GM19351 (cell line): Measurements from ENCODE around the gene OR51E1.

Source experiments
- ATAC-seq: cut with Tn5 transposase; IDR thresholded peaks from one replicate; pipeline ENCODE4 v1.9.1; 2021; ENCODE audit warnings: mild to moderate bottlenecking, moderate library complexity; ENCODE audit not compliant: unreplicated experiment

Gene OR51E1

GRCh38 chr11:4643682-4644081 lies at the start of gene OR51E1:
TSS of gene OR51E1 (plus strand) at chr11:4643982. CDS start at chr11:4652527, 8,545 bp downstream.
- ATAC-seq: no peak

DNA sequence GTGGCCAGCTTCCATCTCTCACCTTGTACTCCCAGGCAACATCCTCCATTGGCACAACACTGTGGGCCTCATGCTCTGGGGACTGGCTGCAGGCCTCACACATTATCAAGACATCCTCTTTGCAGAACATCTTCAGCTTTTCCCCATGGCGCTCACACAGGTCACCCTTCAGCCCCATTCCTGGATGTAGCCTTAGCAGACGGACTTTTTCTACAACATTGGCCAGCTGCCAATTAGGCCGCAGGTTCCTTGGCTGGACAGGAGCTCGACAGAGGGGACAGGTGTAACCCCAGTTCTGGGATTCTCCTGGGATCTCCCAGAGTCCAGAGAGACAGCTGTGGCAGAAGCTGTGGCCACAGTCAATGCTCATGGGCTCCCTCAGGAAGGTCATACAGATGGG lies 38.7 kb upstream of the OR51E1 start:
- ATAC-seq: no peak

DNA sequence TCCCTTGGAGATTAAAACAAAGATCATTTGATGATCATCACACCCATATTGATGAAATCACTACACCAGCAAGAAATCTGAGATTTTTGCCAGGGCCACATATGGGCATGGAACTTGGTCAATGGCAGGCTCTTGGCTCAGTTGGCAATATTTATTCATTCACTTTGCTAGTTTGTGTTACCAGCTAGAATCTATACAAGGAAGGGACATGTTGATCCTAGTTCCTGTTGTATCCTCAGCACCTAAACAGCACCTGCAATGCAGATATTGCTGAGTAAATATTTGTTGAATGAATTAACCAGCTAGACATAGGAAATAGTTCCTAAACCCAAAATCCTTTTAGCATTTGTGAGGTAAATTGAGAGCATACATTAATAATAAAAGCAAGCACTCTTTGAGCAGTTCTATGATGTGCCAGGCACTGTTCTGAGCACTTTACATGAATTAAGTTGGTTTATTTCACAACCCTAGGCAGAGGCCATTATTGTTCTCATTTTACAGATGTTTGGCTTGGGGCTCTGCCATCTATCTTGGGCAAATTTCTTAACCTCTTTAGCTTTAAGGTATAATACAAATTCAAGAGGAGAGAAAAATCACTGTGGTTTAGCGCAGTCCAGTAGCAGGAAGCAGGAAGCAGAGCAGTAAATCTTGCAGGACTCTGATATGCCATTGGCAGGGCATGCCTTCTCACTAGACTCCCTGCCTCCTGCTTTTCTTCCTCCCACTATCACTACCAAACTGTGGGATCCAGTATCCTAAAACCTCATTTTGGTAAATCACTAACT lies 37.4 kb upstream of the OR51E1 start:
- no peak for ATAC-seq

DNA sequence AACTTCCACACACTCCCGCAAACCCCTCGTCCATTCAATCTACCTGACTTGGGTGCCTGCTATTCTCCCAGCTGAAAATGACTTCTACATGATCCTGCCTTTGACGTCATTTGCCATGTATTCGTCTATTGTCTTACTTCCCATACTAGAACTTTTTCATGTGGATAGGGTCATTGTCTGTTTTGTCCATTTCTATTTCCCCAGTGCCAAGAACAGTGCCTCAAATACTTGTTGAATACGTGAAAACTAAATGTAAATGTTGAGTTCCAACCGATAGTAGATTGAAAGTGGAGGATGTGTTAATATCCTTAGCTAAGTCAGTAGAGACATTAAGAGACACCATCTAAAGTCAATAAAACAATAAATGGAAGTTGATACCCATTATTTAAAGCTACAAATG lies 36.7 kb upstream of the OR51E1 start:
- ATAC-seq: no peak

DNA sequence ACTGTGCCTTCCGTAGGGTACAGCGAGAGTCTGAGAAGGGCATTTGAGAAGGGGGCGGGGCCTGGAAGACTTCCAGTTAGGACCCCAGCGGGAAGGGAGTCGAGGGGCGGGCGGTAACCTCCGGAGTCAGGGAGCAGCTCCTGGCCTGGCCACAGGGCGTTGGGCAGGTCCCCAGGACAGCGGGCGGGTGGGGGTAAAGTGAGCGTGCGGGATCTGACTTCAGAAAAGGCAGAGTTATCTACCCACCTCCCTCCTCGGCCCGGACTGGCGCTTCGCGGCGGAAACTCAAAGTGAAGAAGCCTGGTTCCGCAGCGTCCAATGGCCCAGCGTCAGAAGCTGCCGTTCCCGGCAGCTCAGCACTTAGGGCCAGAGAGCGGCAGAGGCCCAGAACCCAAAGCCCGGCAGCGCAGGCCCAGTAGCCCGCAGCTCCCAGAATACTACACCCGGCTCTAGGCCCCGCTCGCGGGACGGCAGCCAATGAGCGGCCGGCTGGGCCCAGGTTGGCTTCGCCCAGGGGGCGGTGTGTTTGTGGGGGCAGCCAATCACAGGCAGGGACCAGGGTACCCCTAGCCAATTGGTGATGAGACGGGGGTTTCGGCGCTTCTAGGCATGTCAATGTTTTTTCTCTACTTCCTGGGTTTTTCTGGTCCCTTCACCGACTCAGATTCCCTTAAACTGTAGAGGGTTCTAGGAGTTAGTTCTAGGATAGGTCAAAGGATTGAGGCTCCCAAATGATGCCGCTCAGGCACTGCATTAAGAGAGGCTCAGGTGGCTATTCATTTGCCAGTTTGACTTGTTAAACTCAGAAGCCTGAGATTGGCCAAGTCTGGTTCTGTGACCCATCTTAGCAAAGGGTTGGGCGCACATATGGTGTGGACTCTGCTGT lies 35.8 kb upstream of the OR51E1 start, which contains the start of gene TRIM68:
Gene TRIM68 (minus strand): TSS at position 451 of the 886 bp plus-strand sequence. CDS start 2,727 bp downstream, outside the sequence.
- ATAC-seq: peak; percentile 99

DNA sequence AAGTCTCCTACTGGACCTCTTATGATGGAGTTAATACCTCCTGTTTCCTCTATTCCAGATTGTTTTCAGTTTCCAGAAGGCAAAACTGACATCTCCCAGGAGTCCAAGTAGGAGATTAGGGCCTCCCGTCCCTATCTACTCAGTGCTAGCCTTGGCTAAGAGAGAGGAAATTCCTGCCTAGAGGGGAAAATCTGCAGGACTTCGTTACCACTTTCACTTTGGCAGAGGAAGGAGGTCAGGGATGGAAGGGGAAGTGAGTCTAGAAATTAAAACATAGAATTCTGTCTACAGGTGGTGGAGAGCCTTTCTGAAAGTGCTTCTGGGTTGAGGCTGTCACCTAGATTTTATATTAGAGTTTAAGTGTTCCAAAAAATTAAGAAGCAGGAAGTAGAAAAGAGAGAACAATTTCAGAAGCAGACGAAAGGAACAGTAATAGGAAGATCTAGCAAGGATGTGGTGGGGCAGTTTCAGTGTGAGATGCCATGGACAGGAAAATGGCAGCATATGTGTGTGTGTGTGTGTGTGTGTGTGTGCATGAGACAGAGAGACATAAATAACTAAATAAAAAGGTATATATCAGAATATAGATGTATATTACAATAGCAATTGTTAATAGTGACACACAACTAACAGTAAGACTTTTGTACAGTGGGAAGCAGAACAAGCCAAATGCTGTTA lies 33.4 kb upstream of the OR51E1 start:
- ATAC-seq: no peak

DNA sequence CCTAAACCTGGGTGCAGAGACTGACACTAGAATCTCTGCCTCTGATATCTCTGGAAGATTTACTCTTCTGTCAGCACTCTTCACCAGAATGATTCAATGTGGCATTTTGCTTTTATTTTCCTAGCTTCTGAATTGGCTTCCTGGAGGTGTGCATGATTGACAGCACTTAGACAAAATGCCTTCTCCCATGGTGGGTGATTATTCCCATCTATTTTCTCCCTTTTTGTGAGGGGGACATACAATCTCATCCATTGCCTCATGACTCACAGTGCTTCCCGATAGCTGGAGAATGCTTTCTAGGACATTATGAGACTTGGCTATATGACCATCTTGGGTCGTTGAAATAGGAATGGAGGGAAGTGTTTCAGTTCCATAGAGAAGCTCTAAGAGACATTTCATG lies 31.8 kb upstream of the OR51E1 start:
- ATAC-seq: no peak

DNA sequence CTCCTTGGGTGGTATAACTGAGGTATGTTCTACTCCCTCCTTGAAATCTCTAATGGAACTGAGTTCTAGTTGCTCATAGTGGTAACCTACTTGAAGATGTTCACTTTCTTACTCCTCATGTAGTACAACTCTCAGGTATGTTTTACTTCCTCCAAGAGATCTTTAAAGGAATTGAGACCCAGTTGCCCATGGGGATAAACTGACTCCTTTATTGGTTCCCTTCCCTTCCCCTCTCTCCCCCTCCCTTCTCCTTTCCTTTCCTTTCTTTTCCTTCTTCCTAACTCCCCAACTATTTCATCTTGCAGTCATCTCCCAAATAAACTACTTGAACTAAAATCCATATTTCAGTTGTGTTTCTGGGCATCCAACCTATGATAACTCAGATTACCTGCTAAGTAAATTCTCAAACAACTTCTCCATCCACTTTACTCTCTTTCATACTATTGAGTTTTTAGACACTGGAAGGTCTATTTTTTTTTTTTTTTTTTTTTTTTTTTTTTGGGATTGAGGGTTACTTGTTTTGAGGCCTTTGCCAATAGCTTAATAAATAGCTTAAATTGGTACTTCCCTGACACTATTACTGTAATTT lies 27.8 kb upstream of the OR51E1 start:
- ATAC-seq: no peak

- no peak for ATAC-seq
These were observed 24.3 kb upstream of the OR51E1 start for GRCh38 chr11:4619514-4619913.

DNA sequence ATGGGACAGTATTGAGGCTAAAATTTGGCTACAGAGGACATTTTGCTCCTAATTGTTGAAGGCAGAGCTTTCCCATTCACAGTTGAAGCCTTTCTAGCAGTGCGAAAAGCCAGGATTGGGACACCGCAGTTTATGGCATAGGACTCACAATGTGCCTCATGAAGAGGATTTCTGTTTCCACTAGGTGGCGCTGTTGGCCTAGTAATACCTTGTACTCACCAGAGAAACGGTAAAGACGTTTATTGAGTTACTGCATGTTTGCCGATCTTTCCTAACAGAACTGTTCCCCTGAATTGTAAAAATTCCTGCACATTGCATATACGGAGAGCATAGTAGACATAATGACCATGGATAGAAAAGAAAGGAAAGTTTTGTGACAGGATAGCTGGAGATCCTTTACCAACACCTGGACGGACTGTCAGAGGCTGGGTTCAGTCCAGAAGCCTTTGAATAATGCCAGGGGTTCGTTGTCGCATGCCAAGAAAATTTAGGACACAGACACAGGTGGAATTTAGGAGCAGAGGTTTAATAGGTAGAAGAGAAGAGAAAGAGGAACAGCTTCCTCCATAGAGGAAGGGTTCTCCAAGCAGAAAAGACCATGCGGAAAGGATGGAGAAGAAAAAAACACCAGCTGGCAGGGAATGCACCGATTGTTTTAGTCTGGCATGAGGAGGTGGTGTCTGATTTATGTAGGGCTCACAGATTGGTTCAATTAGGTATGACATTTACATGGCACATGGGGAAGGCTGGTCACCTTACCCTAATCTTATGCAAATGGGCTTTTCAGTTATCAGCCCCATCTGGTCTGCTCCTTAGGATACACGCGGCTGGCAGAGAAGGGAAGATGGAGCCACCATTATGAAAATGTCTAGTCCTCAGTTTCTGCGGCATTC lies 17.3 kb upstream of the OR51E1 start:
- ATAC-seq: peak; percentile 89

- no peak for ATAC-seq
These were observed 7.6 kb upstream of the OR51E1 start for GRCh38 chr11:4636136-4636535.

DNA sequence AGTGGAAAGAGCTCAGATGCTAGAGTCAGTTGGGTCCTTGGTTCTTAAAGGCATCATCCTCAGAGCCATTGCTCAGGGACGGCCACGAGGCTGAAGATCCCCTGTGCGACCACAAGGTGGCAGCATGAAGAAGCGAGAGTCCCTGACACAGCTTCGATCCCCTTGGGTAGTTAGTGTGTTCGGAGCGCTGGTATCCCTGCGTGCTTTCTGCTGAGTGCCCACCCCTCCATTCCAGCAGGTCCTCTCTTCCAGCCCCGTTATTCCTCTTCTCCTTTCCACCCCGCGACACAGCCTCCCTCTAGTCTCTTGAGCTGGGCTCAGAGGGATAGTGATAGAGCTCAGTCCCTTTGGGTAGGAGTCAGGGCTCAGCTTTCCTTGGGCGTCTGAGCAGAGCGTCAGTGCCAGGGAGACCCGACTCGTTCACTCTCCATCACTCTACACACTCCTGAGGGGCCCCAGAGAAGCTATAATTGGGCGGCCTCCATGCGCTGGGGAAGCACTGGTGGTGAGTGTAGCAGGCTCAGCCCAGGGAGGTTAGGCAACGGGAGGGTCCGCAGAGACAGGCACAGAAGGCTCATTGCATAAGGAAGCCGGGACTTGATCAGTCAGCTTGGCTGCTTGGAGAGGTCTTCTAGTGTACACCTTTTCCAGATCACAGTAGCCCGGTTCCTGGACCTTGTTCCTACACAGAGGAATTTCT lies 6.7 kb upstream of the OR51E1 start, which contains the start of gene OR51D1:
Gene OR51D1 (plus strand): TSS at position 516 of the 700 bp plus-strand sequence. CDS start 2,314 bp downstream, outside the sequence.
- peak; percentile 94 for ATAC-seq

DNA sequence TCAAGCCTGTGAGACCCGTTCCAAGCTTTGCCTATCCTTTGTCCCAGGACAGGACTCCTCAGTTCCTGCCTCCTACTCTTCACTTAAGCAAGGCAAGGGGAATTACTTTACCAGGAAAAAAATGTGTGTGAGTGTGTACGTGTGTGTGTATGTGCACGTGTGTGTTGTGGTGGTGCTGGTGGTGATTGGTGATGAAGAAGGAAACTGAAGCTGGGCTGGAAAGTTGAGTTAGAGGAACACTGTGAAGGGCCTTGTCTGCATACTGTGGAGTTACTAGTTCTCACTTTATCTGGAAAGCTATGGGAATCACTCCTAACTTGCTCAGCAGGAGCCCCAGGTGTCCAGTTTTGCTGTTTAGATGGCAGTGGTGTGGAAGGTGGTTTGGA lies 6.1 kb upstream of the OR51E1 start:
- no peak for ATAC-seq

- ATAC-seq: no peak
These were observed 3.9 kb upstream of the OR51E1 start for GRCh38 chr11:4639931-4640330.

DNA sequence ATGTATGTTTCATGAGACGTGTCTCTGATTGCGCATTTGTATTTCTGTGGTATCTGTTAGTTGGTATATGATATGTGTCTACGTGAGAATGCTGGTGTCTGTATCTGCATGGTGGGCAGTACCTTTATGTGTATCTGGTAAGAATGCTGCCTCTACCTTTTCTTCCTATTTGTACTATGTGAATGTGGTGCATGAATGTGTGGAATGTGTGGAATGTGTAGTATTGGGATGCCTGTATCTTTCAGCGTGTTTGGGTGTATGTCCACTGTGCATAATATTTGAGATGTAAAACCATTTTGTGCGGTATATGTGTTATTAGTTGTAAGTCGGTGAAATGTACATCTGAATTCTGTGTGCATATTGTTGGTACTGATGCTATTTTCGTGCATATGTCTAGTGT lies 2.3 kb upstream of the OR51E1 start:
- ATAC-seq: no peak

DNA sequence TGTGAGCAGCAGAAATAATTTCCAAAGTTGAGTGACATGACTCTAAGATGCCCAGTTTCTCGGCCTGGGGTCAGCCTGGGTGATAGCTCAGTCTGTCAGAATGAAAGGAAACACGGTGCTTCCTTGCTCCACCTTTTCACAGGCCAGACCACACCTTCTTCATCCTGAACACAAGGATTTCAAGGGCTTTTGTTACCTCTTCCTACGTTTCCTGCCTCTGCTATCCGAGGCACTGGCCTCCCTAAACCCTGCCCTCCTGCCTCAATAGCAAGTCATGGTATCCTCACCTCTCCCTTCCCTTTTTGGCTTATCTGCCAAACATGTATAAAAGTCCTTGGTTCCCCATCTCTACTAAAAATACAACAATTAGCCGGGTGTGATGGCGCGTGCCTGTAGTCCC lies 1.7 kb upstream of the OR51E1 start:
- no peak for ATAC-seq

- ATAC-seq: no peak
These were observed 706 bp upstream of the OR51E1 start for GRCh38 chr11:4643076-4643475.

- ATAC-seq: no peak
These were observed 451 bp downstream of the OR51E1 start for GRCh38 chr11:4644233-4644632.

DNA sequence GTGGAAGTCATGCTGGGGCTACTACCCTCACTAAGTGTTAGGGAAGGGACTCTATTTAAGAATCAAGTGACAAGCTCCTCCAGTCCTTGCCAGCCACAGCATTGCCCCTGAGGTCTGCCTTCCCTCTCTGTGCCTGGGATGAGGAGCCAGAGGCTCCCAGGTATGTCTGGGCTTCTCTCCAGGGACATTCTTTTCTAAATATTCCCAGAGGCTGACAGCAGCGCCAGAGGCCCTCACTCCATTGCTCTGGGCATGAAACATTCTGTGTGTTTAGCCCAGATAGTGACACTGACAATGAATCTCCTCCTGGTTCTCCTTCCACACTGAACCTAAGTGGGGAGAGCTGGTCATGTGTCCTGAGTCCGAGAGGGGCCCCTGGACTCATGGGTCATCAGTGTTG lies 2.2 kb downstream of the OR51E1 start:
- no peak for ATAC-seq
